ENCODE measurements around the gene PPIB.
A peak's percentile ranks its signal among the peaks of the same experiment; 100 is the strongest.
"Not testable (repeated sequence)": the region's sequence is repeated elsewhere in the genome, so short reads cannot be mapped to it uniquely, and the experiment has no call there.

The PPIB gene

GRCh38 chr15:64117759-64118487 lies 44.9 kb downstream of the PPIB start:
- in situ Hi-C loops (cut with MboI; ENCODE audit: low pct_unique_long_range_greater_than_20kb, low sequenced_read_pairs): no loop called here
- DNase-seq: no peak

DNA sequence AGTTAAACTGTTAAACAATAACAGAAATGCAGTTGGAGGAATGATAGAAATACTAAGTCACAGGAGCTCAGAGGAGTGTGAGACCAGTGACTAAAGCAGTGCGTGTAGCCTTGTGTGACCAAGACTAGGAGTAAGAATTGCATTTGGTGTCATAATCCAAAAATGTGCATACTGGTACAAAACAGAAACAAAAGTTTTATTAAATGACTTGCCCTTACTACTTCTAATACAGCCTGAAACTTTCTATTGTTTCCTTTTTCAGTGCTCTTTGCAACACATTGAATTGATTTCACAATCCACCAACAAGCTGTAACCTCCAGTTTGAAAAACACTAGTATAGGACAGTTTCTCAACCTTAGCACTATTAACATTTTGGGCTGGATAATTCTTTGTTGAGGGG lies 49.9 kb downstream of the PPIB start:
- in situ Hi-C loops (cut with MboI; ENCODE audit: low pct_unique_long_range_greater_than_20kb, low sequenced_read_pairs): no loop called here
- no peak for DNase-seq

- in situ Hi-C loops (cut with MboI; ENCODE audit: low pct_unique_long_range_greater_than_20kb, low sequenced_read_pairs): no loop called here
Observed at GRCh38 chr15:64112073-64112772, 50.6 kb downstream of the PPIB start.

GRCh38 chr15:64111679-64112050 lies 51.2 kb downstream of the PPIB start:
- in situ Hi-C loops (cut with MboI; ENCODE audit: low pct_unique_long_range_greater_than_20kb, low sequenced_read_pairs): no loop called here
- no peak for DNase-seq

More at GRCh38 chr15:64112073-64112772, 50.6 kb downstream of the PPIB start:
- DNase-seq: no peak

DNA sequence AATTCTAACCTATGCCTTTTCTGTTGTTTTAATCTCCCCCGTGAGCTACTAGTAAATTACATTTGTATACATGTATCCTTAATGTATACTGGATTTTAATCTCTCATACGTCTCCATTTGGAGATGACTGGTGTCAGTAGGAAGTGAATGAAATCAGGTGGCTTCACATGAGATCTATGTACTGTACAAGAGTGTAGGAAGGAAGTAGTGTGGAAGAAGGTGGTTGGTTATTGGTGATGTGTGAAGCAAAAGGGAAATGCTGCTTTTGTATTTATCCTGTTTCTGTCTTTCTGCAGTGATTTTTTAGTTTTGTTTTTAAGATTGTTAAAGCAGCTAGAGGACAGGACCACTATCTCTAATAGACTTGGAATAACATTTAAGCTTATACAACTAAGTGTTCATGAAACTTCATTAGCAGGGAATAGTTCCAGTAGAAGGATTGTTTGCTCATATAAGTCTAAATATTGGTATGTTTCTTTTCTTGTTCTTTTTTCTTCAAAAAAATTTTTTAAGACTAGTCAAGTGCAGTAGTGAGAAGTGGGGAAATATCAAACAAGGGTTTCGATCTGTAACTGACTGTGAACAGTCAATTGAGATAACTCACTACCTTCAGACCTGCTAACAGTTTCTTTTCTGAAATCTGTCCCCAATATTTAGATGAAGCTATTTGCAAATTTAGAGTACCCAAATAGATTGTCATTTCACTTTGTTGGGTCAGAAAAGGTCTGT lies 51.7 kb downstream of the PPIB start:
- DNase-seq: peak; percentile 32
- in situ Hi-C loops (cut with MboI; ENCODE audit: low pct_unique_long_range_greater_than_20kb, low sequenced_read_pairs): no loop called here

- DNase-seq; in situ Hi-C loops (cut with MboI; ENCODE audit: low pct_unique_long_range_greater_than_20kb, low sequenced_read_pairs): not testable (repeated sequence)
Observed at GRCh38 chr15:64110108-64110701, 52.6 kb downstream of the PPIB start.

DNA sequence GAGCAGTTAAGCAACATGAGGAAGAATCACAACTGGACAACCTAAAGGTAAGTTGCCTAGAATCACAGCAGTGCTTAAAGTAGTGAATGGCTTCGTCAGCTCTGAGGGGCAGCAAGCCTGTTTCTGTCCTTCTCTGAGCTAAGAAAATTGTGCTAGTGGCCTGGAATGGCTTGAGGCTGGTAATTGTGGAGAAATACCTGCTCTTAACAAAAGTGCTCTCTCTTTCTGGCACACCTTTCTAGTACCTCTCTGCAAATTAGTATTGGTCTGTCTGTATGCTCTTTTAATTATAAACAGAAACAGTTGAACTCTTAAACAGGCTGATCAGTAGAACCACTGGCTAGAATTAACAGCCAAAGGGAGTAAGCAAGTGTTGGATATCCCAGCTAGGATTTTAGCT lies 55.5 kb downstream of the PPIB start:
- DNase-seq: no peak
- in situ Hi-C loops (cut with MboI; ENCODE audit: low pct_unique_long_range_greater_than_20kb, low sequenced_read_pairs): no loop called here

All from KBM-7 (cell line).